Measurements from ENCODE around the gene NR1H4.
A peak's percentile ranks its signal among the peaks of the same experiment; 100 is the strongest.

The NR1H4 gene

DNA sequence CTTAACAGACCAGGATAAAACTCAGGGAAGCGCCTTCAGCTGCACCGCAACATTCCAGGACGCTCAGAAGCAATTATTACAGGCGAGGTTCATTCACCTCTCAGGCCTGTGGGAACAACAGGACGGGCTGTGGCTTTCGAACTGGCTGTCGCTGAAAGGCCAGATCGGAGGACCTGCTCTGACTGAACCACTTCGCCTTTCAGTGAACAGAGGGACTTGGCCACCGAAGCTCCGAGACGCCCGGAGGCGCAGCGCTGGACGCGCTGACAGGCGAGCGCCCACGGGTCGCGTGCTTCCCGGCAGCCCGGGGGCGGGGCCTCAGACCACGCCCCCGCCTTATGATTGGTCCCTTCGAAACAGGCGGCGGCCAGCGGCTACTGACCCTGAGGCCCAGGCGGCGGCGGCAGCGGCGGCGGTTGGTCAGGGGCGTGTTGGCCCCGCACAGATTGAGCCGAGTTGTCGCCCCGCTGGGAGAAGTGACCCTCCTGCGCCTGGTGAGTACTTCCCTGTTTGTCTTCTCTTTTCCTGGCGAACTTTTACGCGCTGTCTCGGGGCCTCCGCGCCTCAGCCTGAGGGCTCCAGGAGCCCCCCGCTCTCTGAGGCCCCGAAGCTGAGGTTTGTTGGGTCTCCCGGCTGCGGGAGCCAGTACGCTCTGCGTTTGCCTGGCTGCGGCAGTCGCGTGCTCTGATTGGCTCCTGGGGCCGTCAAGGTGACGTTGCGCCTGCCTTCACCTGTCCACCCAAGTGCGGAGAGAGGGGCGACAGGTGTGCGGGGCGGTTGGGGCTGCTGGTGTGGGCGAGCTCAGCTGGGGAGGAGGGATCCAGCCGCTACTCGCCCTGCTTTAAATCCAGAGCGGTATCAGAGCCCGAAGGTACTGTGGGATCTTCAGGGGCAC, 99.9 kb downstream of the NR1H4 start, which contains the start of gene GAS2L3 (continued):
- TF ChIP-seq, protein P1, sequence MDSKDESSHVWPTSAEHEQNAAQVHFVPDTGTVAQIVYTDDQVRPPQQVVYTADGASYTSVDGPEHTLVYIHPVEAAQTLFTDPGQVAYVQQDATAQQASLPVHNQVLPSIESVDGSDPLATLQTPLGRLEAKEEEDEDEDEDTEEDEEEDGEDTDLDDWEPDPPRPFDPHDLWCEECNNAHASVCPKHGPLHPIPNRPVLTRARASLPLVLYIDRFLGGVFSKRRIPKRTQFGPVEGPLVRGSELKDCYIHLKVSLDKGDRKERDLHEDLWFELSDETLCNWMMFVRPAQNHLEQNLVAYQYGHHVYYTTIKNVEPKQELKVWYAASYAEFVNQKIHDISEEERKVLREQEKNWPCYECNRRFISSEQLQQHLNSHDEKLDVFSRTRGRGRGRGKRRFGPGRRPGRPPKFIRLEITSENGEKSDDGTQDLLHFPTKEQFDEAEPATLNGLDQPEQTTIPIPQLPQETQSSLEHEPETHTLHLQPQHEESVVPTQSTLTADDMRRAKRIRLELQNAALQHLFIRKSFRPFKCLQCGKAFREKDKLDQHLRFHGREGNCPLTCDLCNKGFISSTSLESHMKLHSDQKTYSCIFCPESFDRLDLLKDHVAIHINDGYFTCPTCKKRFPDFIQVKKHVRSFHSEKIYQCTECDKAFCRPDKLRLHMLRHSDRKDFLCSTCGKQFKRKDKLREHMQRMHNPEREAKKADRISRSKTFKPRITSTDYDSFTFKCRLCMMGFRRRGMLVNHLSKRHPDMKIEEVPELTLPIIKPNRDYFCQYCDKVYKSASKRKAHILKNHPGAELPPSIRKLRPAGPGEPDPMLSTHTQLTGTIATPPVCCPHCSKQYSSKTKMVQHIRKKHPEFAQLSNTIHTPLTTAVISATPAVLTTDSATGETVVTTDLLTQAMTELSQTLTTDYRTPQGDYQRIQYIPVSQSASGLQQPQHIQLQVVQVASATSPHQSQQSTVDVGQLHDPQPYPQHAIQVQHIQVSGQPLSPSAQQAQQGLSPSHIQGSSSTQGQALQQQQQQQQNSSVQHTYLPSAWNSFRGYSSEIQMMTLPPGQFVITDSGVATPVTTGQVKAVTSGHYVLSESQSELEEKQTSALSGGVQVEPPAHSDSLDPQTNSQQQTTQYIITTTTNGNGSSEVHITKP (tag by site-specific recombination; IDR thresholded peaks at IDR 0.05): peak; percentile 63; the same call in 1 of the 2 replicates
- TF ChIP-seq GLI2 (tag by site-specific recombination; IDR thresholded peaks at IDR 0.05; ENCODE audit: borderline replicate concordance, low read depth): no peak
- TF ChIP-seq ZNF155 (tag by site-specific recombination; IDR thresholded peaks at IDR 0.05): no peak
- TF ChIP-seq ZNF341 (tag by site-specific recombination; IDR thresholded peaks at IDR 0.05; ENCODE audit: low read depth): peak; percentile 74
- no peak for TF ChIP-seq ZNF677 (tag by site-specific recombination; IDR thresholded peaks at IDR 0.05)
- TF ChIP-seq SCRT1 (tag by site-specific recombination; IDR thresholded peaks at IDR 0.05; ENCODE audit: borderline replicate concordance): peak; percentile 89
- TF ChIP-seq, protein P2, sequence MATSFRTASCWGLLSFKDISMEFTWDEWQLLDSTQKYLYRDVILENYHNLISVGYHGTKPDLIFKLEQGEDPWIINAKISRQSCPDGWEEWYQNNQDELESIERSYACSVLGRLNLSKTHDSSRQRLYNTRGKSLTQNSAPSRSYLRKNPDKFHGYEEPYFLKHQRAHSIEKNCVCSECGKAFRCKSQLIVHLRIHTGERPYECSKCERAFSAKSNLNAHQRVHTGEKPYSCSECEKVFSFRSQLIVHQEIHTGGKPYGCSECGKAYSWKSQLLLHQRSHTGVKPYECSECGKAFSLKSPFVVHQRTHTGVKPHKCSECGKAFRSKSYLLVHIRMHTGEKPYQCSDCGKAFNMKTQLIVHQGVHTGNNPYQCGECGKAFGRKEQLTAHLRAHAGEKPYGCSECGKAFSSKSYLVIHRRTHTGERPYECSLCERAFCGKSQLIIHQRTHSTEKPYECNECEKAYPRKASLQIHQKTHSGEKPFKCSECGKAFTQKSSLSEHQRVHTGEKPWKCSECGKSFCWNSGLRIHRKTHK (tag by site-specific recombination; IDR thresholded peaks at IDR 0.05): no peak
- TF ChIP-seq, protein P3, sequence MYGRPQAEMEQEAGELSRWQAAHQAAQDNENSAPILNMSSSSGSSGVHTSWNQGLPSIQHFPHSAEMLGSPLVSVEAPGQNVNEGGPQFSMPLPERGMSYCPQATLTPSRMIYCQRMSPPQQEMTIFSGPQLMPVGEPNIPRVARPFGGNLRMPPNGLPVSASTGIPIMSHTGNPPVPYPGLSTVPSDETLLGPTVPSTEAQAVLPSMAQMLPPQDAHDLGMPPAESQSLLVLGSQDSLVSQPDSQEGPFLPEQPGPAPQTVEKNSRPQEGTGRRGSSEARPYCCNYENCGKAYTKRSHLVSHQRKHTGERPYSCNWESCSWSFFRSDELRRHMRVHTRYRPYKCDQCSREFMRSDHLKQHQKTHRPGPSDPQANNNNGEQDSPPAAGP (tag by site-specific recombination; IDR thresholded peaks at IDR 0.05): peak; percentile 80; the same call in 1 of the 2 replicates
- TF ChIP-seq, protein P4, sequence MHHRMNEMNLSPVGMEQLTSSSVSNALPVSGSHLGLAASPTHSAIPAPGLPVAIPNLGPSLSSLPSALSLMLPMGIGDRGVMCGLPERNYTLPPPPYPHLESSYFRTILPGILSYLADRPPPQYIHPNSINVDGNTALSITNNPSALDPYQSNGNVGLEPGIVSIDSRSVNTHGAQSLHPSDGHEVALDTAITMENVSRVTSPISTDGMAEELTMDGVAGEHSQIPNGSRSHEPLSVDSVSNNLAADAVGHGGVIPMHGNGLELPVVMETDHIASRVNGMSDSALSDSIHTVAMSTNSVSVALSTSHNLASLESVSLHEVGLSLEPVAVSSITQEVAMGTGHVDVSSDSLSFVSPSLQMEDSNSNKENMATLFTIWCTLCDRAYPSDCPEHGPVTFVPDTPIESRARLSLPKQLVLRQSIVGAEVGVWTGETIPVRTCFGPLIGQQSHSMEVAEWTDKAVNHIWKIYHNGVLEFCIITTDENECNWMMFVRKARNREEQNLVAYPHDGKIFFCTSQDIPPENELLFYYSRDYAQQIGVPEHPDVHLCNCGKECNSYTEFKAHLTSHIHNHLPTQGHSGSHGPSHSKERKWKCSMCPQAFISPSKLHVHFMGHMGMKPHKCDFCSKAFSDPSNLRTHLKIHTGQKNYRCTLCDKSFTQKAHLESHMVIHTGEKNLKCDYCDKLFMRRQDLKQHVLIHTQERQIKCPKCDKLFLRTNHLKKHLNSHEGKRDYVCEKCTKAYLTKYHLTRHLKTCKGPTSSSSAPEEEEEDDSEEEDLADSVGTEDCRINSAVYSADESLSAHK (tag by site-specific recombination; IDR thresholded peaks at IDR 0.05): 0 out of 2 replicates have a peak, but pooled peaks have one; percentile 15
- no peak for TF ChIP-seq RBAK (tag by site-specific recombination; IDR thresholded peaks at IDR 0.05)
- TF ChIP-seq ZNF670 (tag by site-specific recombination; IDR thresholded peaks at IDR 0.05; ENCODE audit: low read depth): no peak
- peak; percentile 11; the same call in 1 of the 2 replicates for TF ChIP-seq ZNF2 (tag by site-specific recombination; IDR thresholded peaks at IDR 0.05)
- TF ChIP-seq, protein P5, sequence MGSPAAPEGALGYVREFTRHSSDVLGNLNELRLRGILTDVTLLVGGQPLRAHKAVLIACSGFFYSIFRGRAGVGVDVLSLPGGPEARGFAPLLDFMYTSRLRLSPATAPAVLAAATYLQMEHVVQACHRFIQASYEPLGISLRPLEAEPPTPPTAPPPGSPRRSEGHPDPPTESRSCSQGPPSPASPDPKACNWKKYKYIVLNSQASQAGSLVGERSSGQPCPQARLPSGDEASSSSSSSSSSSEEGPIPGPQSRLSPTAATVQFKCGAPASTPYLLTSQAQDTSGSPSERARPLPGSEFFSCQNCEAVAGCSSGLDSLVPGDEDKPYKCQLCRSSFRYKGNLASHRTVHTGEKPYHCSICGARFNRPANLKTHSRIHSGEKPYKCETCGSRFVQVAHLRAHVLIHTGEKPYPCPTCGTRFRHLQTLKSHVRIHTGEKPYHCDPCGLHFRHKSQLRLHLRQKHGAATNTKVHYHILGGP (tag by site-specific recombination; IDR thresholded peaks at IDR 0.05): no peak
- TF ChIP-seq ZNF221 (tag by site-specific recombination; IDR thresholded peaks at IDR 0.05; ENCODE audit: borderline replicate concordance): no peak
- TF ChIP-seq ZBTB17 (tag by site-specific recombination; IDR thresholded peaks at IDR 0.05): no peak
- TF ChIP-seq ZFP3 (tag by site-specific recombination; IDR thresholded peaks at IDR 0.05; ENCODE audit: low read depth): no peak
- TF ChIP-seq ZNF529 (tag by site-specific recombination; IDR thresholded peaks at IDR 0.05; ENCODE audit: insufficient replicate concordance): no peak
- TF ChIP-seq ZNF404 (tag by site-specific recombination; IDR thresholded peaks at IDR 0.05): no peak
- TF ChIP-seq, protein P6, sequence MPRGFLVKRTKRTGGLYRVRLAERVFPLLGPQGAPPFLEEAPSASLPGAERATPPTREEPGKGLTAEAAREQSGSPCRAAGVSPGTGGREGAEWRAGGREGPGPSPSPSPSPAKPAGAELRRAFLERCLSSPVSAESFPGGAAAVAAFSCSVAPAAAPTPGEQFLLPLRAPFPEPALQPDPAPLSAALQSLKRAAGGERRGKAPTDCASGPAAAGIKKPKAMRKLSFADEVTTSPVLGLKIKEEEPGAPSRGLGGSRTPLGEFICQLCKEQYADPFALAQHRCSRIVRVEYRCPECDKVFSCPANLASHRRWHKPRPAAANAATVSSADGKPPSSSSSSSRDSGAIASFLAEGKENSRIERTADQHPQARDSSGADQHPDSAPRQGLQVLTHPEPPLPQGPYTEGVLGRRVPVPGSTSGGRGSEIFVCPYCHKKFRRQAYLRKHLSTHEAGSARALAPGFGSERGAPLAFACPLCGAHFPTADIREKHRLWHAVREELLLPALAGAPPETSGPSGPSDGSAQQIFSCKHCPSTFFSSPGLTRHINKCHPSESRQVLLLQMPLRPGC (tag by site-specific recombination; IDR thresholded peaks at IDR 0.05): peak; percentile 18
- no peak for TF ChIP-seq ZNF792 (tag by site-specific recombination; IDR thresholded peaks at IDR 0.05)
- 0 out of 2 replicates have a peak, but pooled peaks have one; percentile 14 for TF ChIP-seq ZNF423 (tag by site-specific recombination; IDR thresholded peaks at IDR 0.05)
- TF ChIP-seq ZNF629 (tag by site-specific recombination; IDR thresholded peaks at IDR 0.05): peak; percentile 61; the same call in 1 of the 2 replicates
- TF ChIP-seq, protein P7, sequence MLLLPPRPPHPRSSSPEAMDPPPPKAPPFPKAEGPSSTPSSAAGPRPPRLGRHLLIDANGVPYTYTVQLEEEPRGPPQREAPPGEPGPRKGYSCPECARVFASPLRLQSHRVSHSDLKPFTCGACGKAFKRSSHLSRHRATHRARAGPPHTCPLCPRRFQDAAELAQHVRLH (tag by site-specific recombination; IDR thresholded peaks at IDR 0.05): no peak
- no peak for TF ChIP-seq ZNF654 (tag by site-specific recombination; IDR thresholded peaks at IDR 0.05; ENCODE audit: low read depth)
- TF ChIP-seq SALL2 (tag by site-specific recombination; IDR thresholded peaks at IDR 0.05; ENCODE audit: borderline replicate concordance): no peak
- peak; percentile 78; the same call in 1 of the 2 replicates for TF ChIP-seq ZNF600 (tag by site-specific recombination; IDR thresholded peaks at IDR 0.05)
- TF ChIP-seq ZNF157 (tag by site-specific recombination; IDR thresholded peaks at IDR 0.05): no peak

Measured in HEK293 (cell line).